ENCODE data around the gene WBP2NL.

The WBP2NL gene

DNA sequence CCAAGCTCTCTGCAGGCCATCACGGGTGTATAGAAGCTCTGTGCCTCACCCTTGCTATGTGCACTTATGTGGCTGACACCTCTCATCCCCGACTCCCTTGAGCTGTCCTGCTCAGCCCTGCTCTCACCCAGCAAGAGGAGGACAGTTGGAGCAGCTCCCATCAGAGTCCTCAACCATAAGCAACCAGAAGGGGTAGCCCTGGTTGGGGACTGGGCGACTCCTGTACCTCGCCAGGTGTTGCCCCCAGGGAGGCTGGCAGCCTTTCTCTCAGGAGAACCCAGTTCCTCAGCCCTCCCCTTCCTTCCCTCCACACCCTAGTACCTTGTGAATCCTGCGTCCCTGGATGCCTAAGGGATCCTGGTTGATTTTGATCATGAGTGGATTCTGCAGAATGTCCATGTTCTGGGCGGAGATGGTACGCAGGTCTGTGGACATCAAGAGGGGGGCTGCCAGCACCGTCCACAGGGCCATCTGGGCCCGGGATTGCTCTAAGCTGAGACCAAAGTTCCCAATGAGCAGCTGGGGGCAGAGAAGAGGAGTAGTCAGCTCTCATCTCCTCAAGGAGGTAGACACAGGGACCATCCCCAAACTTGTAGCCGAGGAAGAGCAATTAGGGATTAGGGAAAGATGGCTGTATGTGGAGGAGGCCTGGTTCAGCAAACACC lies 64.0 kb downstream of the WBP2NL start:
- Histone ChIP-seq H3K27ac (replicated peaks) (no peak overlapping the region), H3K4me3 (replicated peaks; ENCODE audit: insufficient read depth, low read length) (no peak overlapping the region), H3K27me3 (ENCODE audit: insufficient read depth, poor library complexity, severe bottlenecking) (no peaks in the 10 kb centered on the region)
- DNase-seq (ENCODE audit: low read depth in 1 of 2, low spot score in 1 of 2) = no peak
- TF ChIP-seq GABPA (IDR thresholded peaks at IDR 0.05; ENCODE audit: low read depth) (no peak), SPI1 (IDR thresholded peaks at IDR 0.05; ENCODE audit: borderline replicate concordance, low read depth) (no peak), POLR2AphosphoS5 (IDR thresholded peaks at IDR 0.05; ENCODE audit: low read depth) (no peak)
- TF ChIP-seq, protein P1, sequence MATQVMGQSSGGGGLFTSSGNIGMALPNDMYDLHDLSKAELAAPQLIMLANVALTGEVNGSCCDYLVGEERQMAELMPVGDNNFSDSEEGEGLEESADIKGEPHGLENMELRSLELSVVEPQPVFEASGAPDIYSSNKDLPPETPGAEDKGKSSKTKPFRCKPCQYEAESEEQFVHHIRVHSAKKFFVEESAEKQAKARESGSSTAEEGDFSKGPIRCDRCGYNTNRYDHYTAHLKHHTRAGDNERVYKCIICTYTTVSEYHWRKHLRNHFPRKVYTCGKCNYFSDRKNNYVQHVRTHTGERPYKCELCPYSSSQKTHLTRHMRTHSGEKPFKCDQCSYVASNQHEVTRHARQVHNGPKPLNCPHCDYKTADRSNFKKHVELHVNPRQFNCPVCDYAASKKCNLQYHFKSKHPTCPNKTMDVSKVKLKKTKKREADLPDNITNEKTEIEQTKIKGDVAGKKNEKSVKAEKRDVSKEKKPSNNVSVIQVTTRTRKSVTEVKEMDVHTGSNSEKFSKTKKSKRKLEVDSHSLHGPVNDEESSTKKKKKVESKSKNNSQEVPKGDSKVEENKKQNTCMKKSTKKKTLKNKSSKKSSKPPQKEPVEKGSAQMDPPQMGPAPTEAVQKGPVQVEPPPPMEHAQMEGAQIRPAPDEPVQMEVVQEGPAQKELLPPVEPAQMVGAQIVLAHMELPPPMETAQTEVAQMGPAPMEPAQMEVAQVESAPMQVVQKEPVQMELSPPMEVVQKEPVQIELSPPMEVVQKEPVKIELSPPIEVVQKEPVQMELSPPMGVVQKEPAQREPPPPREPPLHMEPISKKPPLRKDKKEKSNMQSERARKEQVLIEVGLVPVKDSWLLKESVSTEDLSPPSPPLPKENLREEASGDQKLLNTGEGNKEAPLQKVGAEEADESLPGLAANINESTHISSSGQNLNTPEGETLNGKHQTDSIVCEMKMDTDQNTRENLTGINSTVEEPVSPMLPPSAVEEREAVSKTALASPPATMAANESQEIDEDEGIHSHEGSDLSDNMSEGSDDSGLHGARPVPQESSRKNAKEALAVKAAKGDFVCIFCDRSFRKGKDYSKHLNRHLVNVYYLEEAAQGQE (IDR thresholded peaks at IDR 0.05; ENCODE audit: insufficient replicate concordance, low read depth) = no peak
- TF ChIP-seq, protein P2, sequence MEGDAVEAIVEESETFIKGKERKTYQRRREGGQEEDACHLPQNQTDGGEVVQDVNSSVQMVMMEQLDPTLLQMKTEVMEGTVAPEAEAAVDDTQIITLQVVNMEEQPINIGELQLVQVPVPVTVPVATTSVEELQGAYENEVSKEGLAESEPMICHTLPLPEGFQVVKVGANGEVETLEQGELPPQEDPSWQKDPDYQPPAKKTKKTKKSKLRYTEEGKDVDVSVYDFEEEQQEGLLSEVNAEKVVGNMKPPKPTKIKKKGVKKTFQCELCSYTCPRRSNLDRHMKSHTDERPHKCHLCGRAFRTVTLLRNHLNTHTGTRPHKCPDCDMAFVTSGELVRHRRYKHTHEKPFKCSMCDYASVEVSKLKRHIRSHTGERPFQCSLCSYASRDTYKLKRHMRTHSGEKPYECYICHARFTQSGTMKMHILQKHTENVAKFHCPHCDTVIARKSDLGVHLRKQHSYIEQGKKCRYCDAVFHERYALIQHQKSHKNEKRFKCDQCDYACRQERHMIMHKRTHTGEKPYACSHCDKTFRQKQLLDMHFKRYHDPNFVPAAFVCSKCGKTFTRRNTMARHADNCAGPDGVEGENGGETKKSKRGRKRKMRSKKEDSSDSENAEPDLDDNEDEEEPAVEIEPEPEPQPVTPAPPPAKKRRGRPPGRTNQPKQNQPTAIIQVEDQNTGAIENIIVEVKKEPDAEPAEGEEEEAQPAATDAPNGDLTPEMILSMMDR (IDR thresholded peaks at IDR 0.05; ENCODE audit: insufficient read depth, low read length) = no peak

DNA sequence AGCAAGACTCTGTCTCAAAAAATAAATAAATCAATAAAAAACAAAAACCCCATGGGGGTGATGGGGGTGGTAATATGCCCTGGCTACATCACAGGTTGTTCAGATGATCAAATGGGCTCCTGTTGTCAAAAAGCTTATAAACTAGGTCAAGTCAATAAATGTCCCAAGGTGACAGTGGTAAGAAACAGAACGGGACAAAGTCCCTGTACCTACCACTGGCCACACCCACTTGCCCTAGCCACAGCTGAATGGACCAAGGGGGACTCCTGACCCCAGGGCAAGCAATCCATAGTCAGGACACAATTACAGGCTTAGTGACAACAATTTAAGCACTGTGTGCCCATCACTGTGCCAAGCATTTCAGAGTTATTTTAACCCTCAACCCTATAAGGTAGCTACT lies 66.0 kb downstream of the WBP2NL start:
- Histone ChIP-seq H3K27me3 (ENCODE audit: insufficient read depth, poor library complexity, severe bottlenecking) (no peaks in the 10 kb centered on the region), H3K27ac (replicated peaks) (no peak overlapping the region), H3K4me3 (replicated peaks; ENCODE audit: insufficient read depth, low read length) (no peak overlapping the region)
- DNase-seq (ENCODE audit: low read depth in 1 of 2, low spot score in 1 of 2) = no peak
- TF ChIP-seq POLR2AphosphoS5 (IDR thresholded peaks at IDR 0.05; ENCODE audit: low read depth) = no peak
- TF ChIP-seq, protein P2 (IDR thresholded peaks at IDR 0.05; ENCODE audit: insufficient read depth, low read length) = no peak

DNA sequence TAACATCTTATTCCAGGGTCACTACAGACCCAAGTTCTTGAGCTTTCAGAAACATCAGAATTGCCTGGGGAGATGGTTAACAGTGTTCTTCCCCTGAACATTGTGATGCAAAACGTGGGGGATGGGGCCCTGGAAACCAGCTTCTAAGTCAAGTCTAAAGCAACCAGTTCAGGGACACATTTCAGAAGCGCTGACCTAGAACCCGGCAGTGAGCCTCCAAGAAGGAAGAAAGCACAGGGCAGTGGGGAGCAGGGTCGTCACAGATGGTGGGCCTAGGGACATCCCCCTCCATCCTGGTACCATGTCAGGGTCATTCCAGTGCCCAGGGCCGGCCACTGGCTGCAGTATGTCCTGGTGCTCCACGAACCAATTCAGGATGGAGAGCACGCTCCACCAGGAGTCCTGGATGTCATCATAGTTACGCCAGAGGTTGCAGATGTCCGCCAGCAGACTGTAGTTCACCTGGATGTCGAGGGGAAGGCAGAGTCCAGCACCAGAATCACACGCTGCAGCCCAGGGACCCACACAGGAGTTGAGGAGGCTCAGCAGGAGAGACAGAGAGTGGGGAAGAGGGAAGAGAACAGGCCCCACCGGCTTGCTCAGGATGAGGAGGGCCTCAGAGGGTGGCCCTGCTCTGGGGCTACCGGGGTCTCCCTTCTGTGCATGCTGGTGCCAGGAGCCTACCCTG lies 67.0 kb downstream of the WBP2NL start:
- H3K27ac ChIP-seq (replicated peaks) = no peak overlapping the region
- TF ChIP-seq, protein P2 (IDR thresholded peaks at IDR 0.05; ENCODE audit: insufficient read depth, low read length) = no peak
- TF ChIP-seq SPI1 (IDR thresholded peaks at IDR 0.05; ENCODE audit: borderline replicate concordance, low read depth) = no peak
- TF ChIP-seq POLR2AphosphoS5 (IDR thresholded peaks at IDR 0.05; ENCODE audit: low read depth) = no peak
- no peak for TF ChIP-seq GABPA (IDR thresholded peaks at IDR 0.05; ENCODE audit: low read depth)
- TF ChIP-seq, protein P1 (IDR thresholded peaks at IDR 0.05; ENCODE audit: insufficient replicate concordance, low read depth) = no peak
- no peak for DNase-seq (ENCODE audit: low read depth in 1 of 2, low spot score in 1 of 2)
- no peak overlapping the region for H3K4me3 ChIP-seq (replicated peaks; ENCODE audit: insufficient read depth, low read length)
- H3K27me3 ChIP-seq (ENCODE audit: insufficient read depth, poor library complexity, severe bottlenecking) = no peaks in the 10 kb centered on the region
